ENCODE measurements around the gene PRXL2B.
"Not testable (repeated sequence)": the region's sequence is repeated elsewhere in the genome, so short reads cannot be mapped to it uniquely, and the experiment has no call there.

PRXL2B gene

GRCh38 chr1:2551544-2551943 is 35.0 kb upstream of the PRXL2B start:
- not testable (repeated sequence) for DNase-seq

GRCh38 chr1:2552189-2552588 is 34.4 kb upstream of the PRXL2B start:
- DNase-seq: no peak

GRCh38 chr1:2553076-2553475 is 33.5 kb upstream of the PRXL2B start:
- DNase-seq: not testable (repeated sequence)

- no peak for DNase-seq
Measured at GRCh38 chr1:2553871-2554620, 32.5 kb upstream of the PRXL2B start.

- peak; percentile 70 for DNase-seq
Measured at GRCh38 chr1:2554621-2555387, 31.8 kb upstream of the PRXL2B start.

GRCh38 chr1:2555634-2556276 is 30.8 kb upstream of the PRXL2B start:
- peak; percentile 84 for DNase-seq

- peak; percentile 74 for DNase-seq
Measured at GRCh38 chr1:2556277-2556677, 30.3 kb upstream of the PRXL2B start, which contains the start of gene TNFRSF14. TNFRSF14 (plus strand) TSS chr1:2556371; CDS start chr1:2556665, 294 bp downstream.

- DNase-seq: peak; percentile 47
Measured at GRCh38 chr1:2556678-2557481, 29.7 kb upstream of the PRXL2B start.

GRCh38 chr1:2557482-2558400 is 28.8 kb upstream of the PRXL2B start:
- DNase-seq: no peak

GRCh38 chr1:2558420-2558819 is 28.2 kb upstream of the PRXL2B start:
- no peak for DNase-seq

GRCh38 chr1:2558861-2559260 is 27.7 kb upstream of the PRXL2B start:
- no peak for DNase-seq

GRCh38 chr1:2559509-2560298 is 26.9 kb upstream of the PRXL2B start:
- no peak for DNase-seq

- DNase-seq: no peak
Measured at GRCh38 chr1:2560299-2561073, 26.1 kb upstream of the PRXL2B start.

GRCh38 chr1:2561446-2561845 is 25.1 kb upstream of the PRXL2B start:
- no peak for DNase-seq

- no peak for DNase-seq
Measured at GRCh38 chr1:2561898-2562895, 24.4 kb upstream of the PRXL2B start.

- no peak for DNase-seq
Measured at GRCh38 chr1:2563205-2563604, 23.4 kb upstream of the PRXL2B start.

- no peak for DNase-seq
Measured at GRCh38 chr1:2564006-2564814, 22.4 kb upstream of the PRXL2B start.

All from CD4-positive, alpha-beta T cell treated with Interferon gamma for 1 hour (primary cell).